ENCODE data around the gene ZNF319. TPM values are rescaled to one million over a fixed set of nuclear protein-coding genes. Genes with fewer than 3 reads are reported as not detected.

ZNF319 gene
- total and polyA plus RNA-seq, 2 of the 13 experiments (the other 11 are each of a cell fraction or from before 2014, with no cell fraction given): 2.4 to 3.6 TPM

DNA sequence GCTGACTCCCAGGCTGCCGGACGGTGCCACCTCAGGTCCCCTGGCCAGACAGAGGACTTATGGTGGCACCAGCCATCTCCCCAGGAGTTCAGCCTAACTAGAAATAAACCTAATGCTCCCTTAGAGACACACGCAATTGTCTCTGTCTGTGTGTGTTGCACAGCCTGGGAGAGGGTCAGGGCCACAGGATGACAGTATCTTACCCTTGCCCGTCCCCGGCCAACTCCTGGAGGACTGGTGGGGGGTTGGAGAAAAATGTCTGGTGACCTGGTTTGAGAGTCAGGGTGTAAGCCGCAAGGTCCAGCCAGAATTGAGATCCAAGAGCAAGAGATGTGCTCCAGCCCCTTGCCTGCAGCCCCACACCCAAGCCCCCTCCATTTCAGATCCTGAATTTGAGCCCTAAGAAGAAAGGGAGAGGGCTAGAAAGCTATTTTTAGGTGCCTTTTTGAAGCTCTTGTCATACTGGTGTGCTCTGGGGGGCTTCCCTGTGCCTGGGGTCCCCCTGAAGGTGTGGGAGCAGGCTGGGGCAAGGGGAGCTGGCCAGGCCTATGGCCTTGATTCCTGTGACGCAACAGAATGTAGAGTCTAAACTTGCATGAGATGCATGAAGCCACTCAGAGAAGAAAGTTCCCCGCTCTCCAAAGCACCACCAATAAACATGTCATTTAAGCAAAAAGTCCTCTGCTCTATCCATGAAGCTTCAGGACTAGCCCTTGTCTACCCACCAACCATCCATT is 12.9 kb downstream of the ZNF319 start:
- H3K4me1 ChIP-seq (ENCODE audit: insufficient read depth, low read length): peaks cover 25% of the 10 kb centered on the region
- no peaks in the 10 kb centered on the region for H4K20me1 ChIP-seq (ENCODE audit: insufficient read depth, low read length)
- POLR2A ChIA-PET: no interaction called here
- H2AFZ ChIP-seq (ENCODE audit: low read length): no peak overlapping the region
- peaks cover 5 to 41% of the 10 kb centered on the region in 2 experiments; a peak in 3 of 5 replicates for H3K27me3 ChIP-seq (ENCODE audit: control insufficient read depth in 1 of 2, insufficient read depth in 2 of 2, low read length in 2 of 2)
- H3K36me3 ChIP-seq (replicated peaks in 1 of 2; ENCODE audit: control insufficient read depth in 1 of 2, insufficient read depth in 2 of 2, low read length in 2 of 2): no peaks in the 10 kb centered on the region
- peak; percentile 60; the same call in 1 of the 2 replicates for TF ChIP-seq CEBPB (IDR thresholded peaks at IDR 0.05; ENCODE audit: borderline replicate concordance, low read depth, low read length)
- TF ChIP-seq ATF5 (CRISPR knock-in tag; IDR thresholded peaks at IDR 0.05; ENCODE audit: low read depth): no peak
- H3K4me3 ChIP-seq (replicated peaks in 1 of 3; ENCODE audit: insufficient read depth in 1 of 3, low read depth in 2 of 3, low read length in 3 of 3): no peak overlapping the region
- no peaks in the 10 kb centered on the region for H3K79me2 ChIP-seq (ENCODE audit: insufficient read depth, low read length)
- WGBS (ENCODE audit: low lambda C conversion rate): 57% methylated on average over 8 of the region's 8 CpGs
- no TSS peak for BruUV-seq (replicated peaks)
- H3K27ac ChIP-seq (ENCODE audit: extremely low read length, insufficient read depth, low read length): no peak overlapping the region
- CTCF ChIA-PET (ENCODE audit: low intra/inter-chr PET ratio, low total read pairs): no interaction called here
- DNase-seq (ENCODE audit: low spot score) (no peak), FAIRE-seq (no peak), ATAC-seq (peak; percentile 9; the same call in 1 of the 3 replicates)
- no peak overlapping the region for H3K4me2 ChIP-seq (ENCODE audit: low read depth, low read length)
- H3K9ac ChIP-seq (ENCODE audit: insufficient read depth, low read depth, low read length): no peak overlapping the region
- H3K9me3 ChIP-seq (ENCODE audit: low read length): no peaks in the 10 kb centered on the region
- intact Hi-C loops (cut with micrococcal nuclease; ENCODE audit: unreplicated experiment) (no loop called here), in situ Hi-C loops (cut with HindIII; ENCODE audit: extremely low pct_ligation_motif_present, low pct_unique_long_range_greater_than_20kb) (no loop called here)

DNA sequence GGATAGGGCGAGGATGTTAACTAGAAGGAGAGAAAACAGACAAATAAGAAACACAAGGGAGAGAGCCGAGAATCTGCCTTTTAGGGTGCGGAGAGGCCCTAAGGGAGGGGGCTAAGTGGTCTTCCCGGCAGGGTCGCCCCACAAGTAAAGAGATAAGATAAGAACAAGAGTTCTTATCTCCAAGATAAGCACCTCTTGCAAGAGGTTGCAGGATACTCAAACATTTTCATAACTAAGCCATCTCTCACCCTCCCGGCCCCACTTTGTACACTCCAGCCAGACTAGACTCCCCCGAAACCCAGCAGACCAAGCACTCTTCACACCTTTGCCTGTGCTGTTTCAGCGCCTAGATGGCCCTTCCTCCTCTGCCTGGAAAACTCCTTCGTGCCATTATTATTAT is 14.3 kb downstream of the ZNF319 start:
- no peak overlapping the region for H3K4me3 ChIP-seq (replicated peaks in 1 of 3; ENCODE audit: insufficient read depth in 1 of 3, low read depth in 2 of 3, low read length in 3 of 3)
- peaks cover 3 to 41% of the 10 kb centered on the region in 2 experiments; a peak in 3 of 5 replicates for H3K27me3 ChIP-seq (ENCODE audit: control insufficient read depth in 1 of 2, insufficient read depth in 2 of 2, low read length in 2 of 2)
- H3K9me3 ChIP-seq (ENCODE audit: low read length): no peaks in the 10 kb centered on the region
- ChIA-PET POLR2A (no interaction called here), CTCF (ENCODE audit: low intra/inter-chr PET ratio, low total read pairs) (no interaction called here)
- H3K4me2 ChIP-seq (ENCODE audit: low read depth, low read length): no peak overlapping the region
- no peak overlapping the region for H3K9ac ChIP-seq (ENCODE audit: insufficient read depth, low read depth, low read length)
- no peaks in the 10 kb centered on the region for H4K20me1 ChIP-seq (ENCODE audit: insufficient read depth, low read length)
- ATAC-seq (no peak), DNase-seq (ENCODE audit: low spot score) (no peak), FAIRE-seq (no peak)
- H2AFZ ChIP-seq (ENCODE audit: low read length): no peak overlapping the region
- TF ChIP-seq, protein P1, sequence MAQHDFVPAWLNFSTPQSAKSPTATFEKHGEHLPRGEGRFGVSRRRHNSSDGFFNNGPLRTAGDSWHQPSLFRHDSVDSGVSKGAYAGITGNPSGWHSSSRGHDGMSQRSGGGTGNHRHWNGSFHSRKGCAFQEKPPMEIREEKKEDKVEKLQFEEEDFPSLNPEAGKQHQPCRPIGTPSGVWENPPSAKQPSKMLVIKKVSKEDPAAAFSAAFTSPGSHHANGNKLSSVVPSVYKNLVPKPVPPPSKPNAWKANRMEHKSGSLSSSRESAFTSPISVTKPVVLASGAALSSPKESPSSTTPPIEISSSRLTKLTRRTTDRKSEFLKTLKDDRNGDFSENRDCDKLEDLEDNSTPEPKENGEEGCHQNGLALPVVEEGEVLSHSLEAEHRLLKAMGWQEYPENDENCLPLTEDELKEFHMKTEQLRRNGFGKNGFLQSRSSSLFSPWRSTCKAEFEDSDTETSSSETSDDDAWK (CRISPR knock-in tag; IDR thresholded peaks at IDR 0.05): no peak
- no peak for TF ChIP-seq HNRNPK (IDR thresholded peaks at IDR 0.05; ENCODE audit: low read depth, low read length, poor library complexity, severe bottlenecking)
- no peak for TF ChIP-seq KDM2A (CRISPR knock-in tag; IDR thresholded peaks at IDR 0.05; ENCODE audit: borderline replicate concordance, low read depth)
- no peak for TF ChIP-seq ZNF614 (CRISPR knock-in tag; IDR thresholded peaks at IDR 0.05; ENCODE audit: borderline replicate concordance)
- no peak for TF ChIP-seq REST (IDR thresholded peaks at IDR 0.05; ENCODE audit: borderline replicate concordance in 1 of 2, low read depth in 1 of 2, low read length in 2 of 2)
- no peak for TF ChIP-seq DNMT3B (CRISPR knock-in tag; conservative IDR thresholded peaks at IDR 0.05)
- TF ChIP-seq SRF (IDR thresholded peaks at IDR 0.05; ENCODE audit: low read depth, low read length): no peak
- no peak for TF ChIP-seq CREM (IDR thresholded peaks at IDR 0.05)
- TF ChIP-seq CREM (CRISPR knock-in tag; IDR thresholded peaks at IDR 0.05): no peak
- no peaks in the 10 kb centered on the region for H3K79me2 ChIP-seq (ENCODE audit: insufficient read depth, low read length)
- no TSS peak for BruUV-seq (replicated peaks)
- WGBS (ENCODE audit: low lambda C conversion rate): 29% methylated on average over 9 of the region's 9 CpGs
- in situ Hi-C loops (cut with HindIII; ENCODE audit: extremely low pct_ligation_motif_present, low pct_unique_long_range_greater_than_20kb): no loop called here
- intact Hi-C loops (cut with micrococcal nuclease; ENCODE audit: unreplicated experiment): no loop called here
- peaks cover 25% of the 10 kb centered on the region for H3K4me1 ChIP-seq (ENCODE audit: insufficient read depth, low read length)
- no peak overlapping the region for H3K27ac ChIP-seq (ENCODE audit: extremely low read length, insufficient read depth, low read length)
- no peaks in the 10 kb centered on the region for H3K36me3 ChIP-seq (replicated peaks in 1 of 2; ENCODE audit: control insufficient read depth in 1 of 2, insufficient read depth in 2 of 2, low read length in 2 of 2)
